Caco-2 (cell line): Measurements from ENCODE around the gene TJAP1. TPM values are rescaled to one million over a fixed set of nuclear protein-coding genes. Genes with fewer than 3 reads are reported as not detected.

ENCODE experiments used
- BruUV-seq: library from RNA; stranded (reverse); fragments of 400-500 nt; replicated peaks from 2 replicates; lab custom pipeline; 2021; lab: Mats Ljungman, UMichigan
- CTCF ChIA-PET: fragments of 300-600 bp; sonication (Branson Sonifier 250); formaldehyde crosslinking; loops from one replicate; lab custom pipeline; 2022; ENCODE audit warnings: antibody characterized with exemption; lab: Charles Lee
- POLR2A ChIA-PET: fragments of 300-600 bp; sonication (Branson Sonifier 250); formaldehyde crosslinking; loops from one replicate; lab custom pipeline; 2022; ENCODE audit warnings: antibody characterized with exemption; lab: Charles Lee
- DNase-seq, 2 experiments: peaks; one replicate each; pipeline versions ENCODE4 v3.0.0 to v3.0.0-alpha.2; 2020 to 2022
- H3K27me3 ChIP-seq: replicated peaks from 2 replicates; pipeline ENCODE4 v1.6.0; 2011; ENCODE audit warnings: low read length; ENCODE audit not compliant: control insufficient read depth, insufficient read depth
- H3K36me3 ChIP-seq: 2 replicates; pipeline ENCODE4 v1.5.1; 2011; ENCODE audit warnings: low read length; ENCODE audit not compliant: control insufficient read depth, insufficient read depth
- H3K4me1 ChIP-seq: fragments of 250-450 bp; sonication (Bioruptor Pico); 2 replicates; pipeline ENCODE4 v1.5.1; 2020; ENCODE audit warnings: mild to moderate bottlenecking
- H3K4me3 ChIP-seq: 2 replicates; pipeline ENCODE4 v1.5.1; 2011; ENCODE audit warnings: low read depth, mild to moderate bottlenecking, control low read depth, low read length
- H3K9me3 ChIP-seq: fragments of 250-450 bp; sonication (Bioruptor Pico); 2 replicates; pipeline ENCODE4 v1.5.1; 2020; ENCODE audit warnings: mild to moderate bottlenecking, moderate library complexity
- H3K27ac Mint-ChIP-seq: one replicate; pipeline ENCODE4 v1.8.0; 2022; ENCODE audit warnings: mixed read lengths; ENCODE audit not compliant: unreplicated experiment
- H3K27me3 Mint-ChIP-seq: one replicate; pipeline ENCODE4 v1.8.0; 2022; ENCODE audit warnings: mixed read lengths; ENCODE audit not compliant: insufficient read depth, unreplicated experiment
- H3K36me3 Mint-ChIP-seq: one replicate; pipeline ENCODE4 v1.8.0; 2022; ENCODE audit warnings: mild to moderate bottlenecking, mixed read lengths; ENCODE audit not compliant: insufficient read depth, unreplicated experiment
- H3K4me1 Mint-ChIP-seq: one replicate; pipeline ENCODE4 v1.8.0; 2022; ENCODE audit warnings: low read depth, mixed read lengths; ENCODE audit not compliant: unreplicated experiment
- H3K4me3 Mint-ChIP-seq: one replicate; pipeline ENCODE4 v1.8.0; 2022; ENCODE audit warnings: mild to moderate bottlenecking, moderate library complexity, mixed read lengths; ENCODE audit not compliant: unreplicated experiment
- H3K9me3 Mint-ChIP-seq: one replicate; pipeline ENCODE4 v1.8.0; 2022; ENCODE audit warnings: mixed read lengths; ENCODE audit not compliant: unreplicated experiment
- intact Hi-C: fragments of 100-400 bp; cut with micrococcal nuclease; formaldehyde crosslinking; loops from one replicate; pipeline ENCODE4 v1.10.0; 2022; ENCODE audit not compliant: unreplicated experiment
- total RNA-seq: library from RNA; stranded (reverse); gene quantifications from 2 replicates; pipeline ENCODE4 v1.2.3, GENCODE V29; 2022
- TF ChIP-seq, protein P1 (sequence below), 2 experiments: fragments of 200-600 bp in 1 of 2; IDR thresholded peaks; 1 replicate in 1 of 2; 2 replicates in 1 of 2; pipeline versions ENCODE4 v1.5.1 to v1.8.0; 2011 to 2022; ENCODE audit warnings: antibody characterized with exemption in 1 of 2, control low read depth in 1 of 2, inconsistent platforms in 1 of 2, low read depth in 1 of 2, low read length in 1 of 2, mild to moderate bottlenecking in 1 of 2, moderate library complexity in 1 of 2; ENCODE audit not compliant: insufficient read depth in 1 of 2, severe bottlenecking in 1 of 2, unreplicated experiment in 1 of 2

Gene TJAP1
- total RNA-seq, 1 experiment from 2014 or later = 34.0 TPM

DNA sequence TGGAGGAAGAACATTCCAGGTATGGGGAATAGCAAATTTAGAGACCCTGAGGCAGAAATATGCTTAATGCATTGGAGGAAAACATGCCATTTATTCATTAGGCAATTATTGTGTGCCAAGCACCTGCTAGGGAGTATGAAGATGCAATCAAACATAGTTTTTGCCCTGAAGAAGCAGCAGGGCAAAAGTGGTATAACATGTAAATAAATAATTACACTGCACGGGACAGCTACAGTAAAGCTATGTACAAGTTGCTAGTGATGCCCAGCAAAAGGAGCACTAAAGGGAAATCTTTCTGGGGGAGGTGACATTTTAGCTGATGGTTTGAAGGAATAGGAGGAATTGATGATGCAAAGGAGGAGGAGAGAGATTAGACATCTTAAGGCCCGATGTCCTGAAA lies 624 bp upstream of the TJAP1 start:
- no peaks in the 10 kb centered on the region for H3K36me3 ChIP-seq
- CTCF ChIA-PET = interaction anchor here (0.6 to 1.6 kb wide), 4 partner anchors 20 to 247 kb away, joined by 3 to 12 read pairs (median 4); no protein-coding TSS in a partner anchor
- Mint-ChIP-seq H3K9me3 (no peaks in the 10 kb centered on the region), H3K4me3 (peak overlapping the region; percentile 97), H3K27me3 (no peaks in the 10 kb centered on the region), H3K4me1 (peaks cover 25% of the 10 kb centered on the region), H3K36me3 (peaks cover 10% of the 10 kb centered on the region), H3K27ac (peak overlapping the region; percentile 97)
- peaks cover 10% of the 10 kb centered on the region; the same call in 1 of the 2 replicates for H3K4me1 ChIP-seq
- no peak for DNase-seq
- no peaks in the 10 kb centered on the region for H3K27me3 ChIP-seq
- no peaks in the 10 kb centered on the region for H3K9me3 ChIP-seq
- POLR2A ChIA-PET = interaction anchor here (0.6 kb wide), 2 partner anchors 21 to 293 kb away, joined by 3 to 4 read pairs; partner anchors contain the start of genes DLK2 and VEGFA
- TF ChIP-seq, protein P1, sequence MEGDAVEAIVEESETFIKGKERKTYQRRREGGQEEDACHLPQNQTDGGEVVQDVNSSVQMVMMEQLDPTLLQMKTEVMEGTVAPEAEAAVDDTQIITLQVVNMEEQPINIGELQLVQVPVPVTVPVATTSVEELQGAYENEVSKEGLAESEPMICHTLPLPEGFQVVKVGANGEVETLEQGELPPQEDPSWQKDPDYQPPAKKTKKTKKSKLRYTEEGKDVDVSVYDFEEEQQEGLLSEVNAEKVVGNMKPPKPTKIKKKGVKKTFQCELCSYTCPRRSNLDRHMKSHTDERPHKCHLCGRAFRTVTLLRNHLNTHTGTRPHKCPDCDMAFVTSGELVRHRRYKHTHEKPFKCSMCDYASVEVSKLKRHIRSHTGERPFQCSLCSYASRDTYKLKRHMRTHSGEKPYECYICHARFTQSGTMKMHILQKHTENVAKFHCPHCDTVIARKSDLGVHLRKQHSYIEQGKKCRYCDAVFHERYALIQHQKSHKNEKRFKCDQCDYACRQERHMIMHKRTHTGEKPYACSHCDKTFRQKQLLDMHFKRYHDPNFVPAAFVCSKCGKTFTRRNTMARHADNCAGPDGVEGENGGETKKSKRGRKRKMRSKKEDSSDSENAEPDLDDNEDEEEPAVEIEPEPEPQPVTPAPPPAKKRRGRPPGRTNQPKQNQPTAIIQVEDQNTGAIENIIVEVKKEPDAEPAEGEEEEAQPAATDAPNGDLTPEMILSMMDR (IDR thresholded peaks at IDR 0.05; ENCODE audit: insufficient read depth in 1 of 2, low read depth in 1 of 2, low read length in 1 of 2, severe bottlenecking in 1 of 2, unreplicated experiment in 1 of 2) = no peak
- BruUV-seq = no TSS peak
- intact Hi-C loops = loop anchor here (1.0 kb wide), 1 partner anchor 40 kb away; no protein-coding TSS in a partner anchor
- H3K4me3 ChIP-seq = peak overlapping the region; percentile 68

DNA sequence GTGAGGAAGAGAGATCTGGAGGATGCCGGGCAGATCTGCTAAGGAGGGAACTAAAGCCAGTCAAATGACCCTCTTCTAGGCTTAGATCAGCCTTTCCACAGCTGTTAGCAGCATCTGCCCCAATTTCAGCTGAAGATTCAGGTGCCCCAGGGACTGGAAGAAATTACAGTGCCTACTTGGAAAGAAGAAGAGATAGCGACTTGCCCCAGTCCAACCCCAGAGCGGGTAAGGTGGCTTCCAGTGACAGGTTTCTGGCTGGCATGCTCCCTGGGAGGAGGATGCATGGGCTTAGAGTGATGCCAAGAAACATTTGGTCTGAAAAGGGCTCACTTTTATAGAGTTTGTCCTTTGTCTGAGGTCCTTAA lies 620 bp downstream of the TJAP1 start:
- no peaks in the 10 kb centered on the region for H3K27me3 ChIP-seq
- no peaks in the 10 kb centered on the region for H3K9me3 Mint-ChIP-seq
- TF ChIP-seq, protein P1 (IDR thresholded peaks at IDR 0.05; ENCODE audit: insufficient read depth in 1 of 2, low read depth in 1 of 2, low read length in 1 of 2, severe bottlenecking in 1 of 2, unreplicated experiment in 1 of 2) = no peak
- intact Hi-C loops = no loop called here
- H3K36me3 ChIP-seq = no peaks in the 10 kb centered on the region
- POLR2A ChIA-PET = interaction anchor here (0.6 to 1.1 kb wide), 8 partner anchors 15 to 494 kb away, joined by 3 to 7 read pairs (median 4); partner anchors contain the start of genes CUL9, POLR1C, PPP2R5D and YIPF3
- peak overlapping the region; percentile 97 for H3K4me3 Mint-ChIP-seq
- CTCF ChIA-PET = interaction anchor here (0.7 to 1.2 kb wide), 5 partner anchors 16 to 1708 kb away, joined by 3 to 7 read pairs (median 3); no protein-coding TSS in a partner anchor
- peaks cover 25% of the 10 kb centered on the region for H3K4me1 Mint-ChIP-seq
- H3K27me3 Mint-ChIP-seq = no peaks in the 10 kb centered on the region
- peak overlapping the region; percentile 97 for H3K27ac Mint-ChIP-seq
- TSS peak; percentile 41 for BruUV-seq
- H3K4me1 ChIP-seq = peaks cover 17% of the 10 kb centered on the region; the same call in 1 of the 2 replicates
- H3K36me3 Mint-ChIP-seq = peaks cover 10% of the 10 kb centered on the region
- no peak for DNase-seq
- no peaks in the 10 kb centered on the region for H3K9me3 ChIP-seq
- peak overlapping the region; percentile 68 for H3K4me3 ChIP-seq

DNA sequence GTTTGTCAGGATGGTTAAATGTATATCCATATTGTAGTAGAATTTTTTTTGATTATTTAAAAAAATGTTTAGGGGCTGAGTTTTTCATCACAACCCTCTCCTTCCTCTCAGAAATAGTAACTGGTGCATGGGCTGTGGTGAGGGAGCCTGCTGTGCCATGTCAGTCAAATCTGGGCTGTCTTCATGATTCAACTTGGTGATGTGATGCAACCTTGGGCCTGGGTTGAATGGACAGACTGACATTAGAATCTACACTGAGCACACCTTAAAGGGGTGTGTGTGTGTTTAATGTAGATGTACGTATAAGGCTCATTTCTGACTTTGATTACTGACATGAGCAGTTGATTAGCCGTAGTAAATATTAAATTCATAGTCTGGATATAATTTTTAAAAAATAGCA lies 3.7 kb downstream of the TJAP1 start:
- no peaks in the 10 kb centered on the region for H3K36me3 ChIP-seq
- no TSS peak for BruUV-seq
- no peaks in the 10 kb centered on the region for H3K9me3 ChIP-seq
- DNase-seq = no peak
- intact Hi-C loops = no loop called here
- CTCF ChIA-PET = no interaction called here
- Mint-ChIP-seq H3K27me3 (no peaks in the 10 kb centered on the region), H3K9me3 (no peaks in the 10 kb centered on the region), H3K4me3 (no peak overlapping the region), H3K27ac (no peak overlapping the region), H3K4me1 (peaks cover 25% of the 10 kb centered on the region), H3K36me3 (peaks cover 10% of the 10 kb centered on the region)
- no peak overlapping the region for H3K4me3 ChIP-seq
- TF ChIP-seq, protein P1 (IDR thresholded peaks at IDR 0.05; ENCODE audit: insufficient read depth in 1 of 2, low read depth in 1 of 2, low read length in 1 of 2, severe bottlenecking in 1 of 2, unreplicated experiment in 1 of 2) = no peak
- H3K4me1 ChIP-seq = peaks cover 17% of the 10 kb centered on the region; the same call in 1 of the 2 replicates
- no peaks in the 10 kb centered on the region for H3K27me3 ChIP-seq
- POLR2A ChIA-PET = no interaction called here
